GM12878 (cell line): Measurements from ENCODE around the gene LRP3. TPM values are rescaled to one million over a fixed set of nuclear protein-coding genes. Genes with fewer than 3 reads are reported as not detected.

Source experiments
- ATAC-seq: fragments of 200-7000 bp; cut with Tn5 transposase; 3 replicates; pipeline ENCODE4 v1.9.1; 2020; ENCODE audit warnings: mild to moderate bottlenecking, moderate library complexity
- BruUV-seq: library from RNA; stranded (reverse); fragments of 400-500 nt; replicated peaks from 2 replicates; lab custom pipeline; 2021; lab: Mats Ljungman, UMichigan
- CTCF ChIA-PET: fragments of 300-600 bp; sonication (Branson Sonifier 250); formaldehyde crosslinking; extraction: SDS; loops from one replicate; lab custom pipeline; 2021; ENCODE audit warnings: inconsistent platforms; lab: Yijun Ruan, JAX
- POLR2A ChIA-PET: fragments of 350-600 bp; formaldehyde crosslinking; extraction: SDS; loops from one replicate; lab custom pipeline; 2021; ENCODE audit warnings: inconsistent platforms; lab: Charles Lee
- RAD21 ChIA-PET: fragments of 300-600 bp; sonication (Branson Sonifier 250); formaldehyde crosslinking; loops from one replicate; lab custom pipeline; 2023; ENCODE audit warnings: antibody characterized with exemption; ENCODE audit not compliant: unreplicated experiment; lab: Charles Lee
- SMC1A ChIA-PET: fragments of 300-600 bp; sonication (Branson Sonifier 250); formaldehyde crosslinking; loops from one replicate; lab custom pipeline; 2023; ENCODE audit not compliant: unreplicated experiment, uncharacterized antibody; lab: Charles Lee
- DNase-seq: peaks from one replicate; pipeline ENCODE4 v3.0.0-alpha.2; 2011; ENCODE audit warnings: low read depth, low spot score
- FAIRE-seq: peaks from 3 replicates; lab custom pipeline; 2011; peaks lifted over from hg19 to GRCh38; lab: Jason Lieb, UNC
- H2AFZ ChIP-seq: 2 replicates; pipeline ENCODE4 v1.6.0; 2011; ENCODE audit warnings: low read depth, low read length, control low read depth; ENCODE audit not compliant: control insufficient read depth
- H3K27ac ChIP-seq: 2 replicates; pipeline ENCODE4 v1.5.1; 2011; ENCODE audit warnings: control low read depth; ENCODE audit not compliant: control insufficient read depth, insufficient read depth
- H3K27me3 ChIP-seq, 2 experiments: replicated peaks in 1 of 2; 2 replicates each; pipeline versions ENCODE4 v1.6.0 to v1.6.1; 2011; ENCODE audit warnings: low read length in 1 of 2; ENCODE audit not compliant: control insufficient read depth in 2 of 2, insufficient read depth in 2 of 2
- H3K36me3 ChIP-seq, 2 experiments: 2 replicates each; pipeline ENCODE4 v1.5.1; 2011; ENCODE audit warnings: low read length in 1 of 2; ENCODE audit not compliant: control insufficient read depth in 2 of 2, insufficient read depth in 2 of 2
- H3K4me1 ChIP-seq: 2 replicates; pipeline ENCODE4 v1.6.1; 2011; ENCODE audit warnings: mild to moderate bottlenecking, low read length, moderate library complexity, mixed read lengths; ENCODE audit not compliant: control insufficient read depth, insufficient read depth
- H3K4me2 ChIP-seq: 2 replicates; pipeline ENCODE4 v1.6.0; 2011; ENCODE audit warnings: control low read depth; ENCODE audit not compliant: control insufficient read depth, insufficient read depth
- H3K4me3 ChIP-seq: fragments of 200-600 bp; sonication (generic); 2 replicates; pipeline ENCODE4 v1.5.1; 2016
- H3K79me2 ChIP-seq: 2 replicates; pipeline ENCODE4 v1.6.0; 2011; ENCODE audit warnings: low read length; ENCODE audit not compliant: control insufficient read depth, insufficient read depth
- H3K9ac ChIP-seq: 2 replicates; pipeline ENCODE4 v1.8.0; 2011; ENCODE audit warnings: low read length, control low read depth, mixed read lengths; ENCODE audit not compliant: control insufficient read depth, insufficient read depth
- H3K9me3 ChIP-seq: replicated peaks from 3 replicates; pipeline ENCODE4 v1.5.1; 2011; ENCODE audit warnings: mild to moderate bottlenecking, low read length; ENCODE audit not compliant: control insufficient read depth, insufficient read depth
- H4K20me1 ChIP-seq: 2 replicates; pipeline ENCODE4 v1.6.0; 2011; ENCODE audit not compliant: control insufficient read depth, insufficient read depth
- ATF2 ChIP-seq: IDR thresholded peaks from 2 replicates; pipeline ENCODE4 v1.6.1; 2012; ENCODE audit warnings: low read length, inconsistent platforms
- ATF7 ChIP-seq: fragments of 450-650 bp; IDR thresholded peaks from 2 replicates; pipeline ENCODE4 v1.6.1; 2016; ENCODE audit warnings: low read depth, mild to moderate bottlenecking
- BMI1 ChIP-seq: fragments of 450-650 bp; IDR thresholded peaks from 2 replicates; pipeline ENCODE4 v1.6.1; 2016; ENCODE audit warnings: mild to moderate bottlenecking, moderate library complexity, borderline replicate concordance
- CBX3 ChIP-seq: fragments of 200-600 bp; sonication (generic); IDR thresholded peaks from 2 replicates; pipeline ENCODE4 v1.6.1; 2016; ENCODE audit warnings: low read depth, borderline replicate concordance
- CEBPB ChIP-seq, 2 experiments: fragments of 150-350 bp in 1 of 2; IDR thresholded peaks; 2 replicates each; pipeline ENCODE4 v1.6.1; 2012 to 2014; ENCODE audit warnings: low read depth in 2 of 2, low read length in 2 of 2, borderline replicate concordance in 1 of 2, inconsistent platforms in 1 of 2
- CHD1 ChIP-seq: IDR thresholded peaks from 2 replicates; pipeline ENCODE4 v1.6.1; 2012; ENCODE audit warnings: low read depth, low read length, improper control_type of control experiment
- CHD2 ChIP-seq: IDR thresholded peaks from 2 replicates; pipeline ENCODE4 v1.6.1; 2011; ENCODE audit warnings: low read depth, low read length, improper control_type of control experiment, borderline replicate concordance
- EGR1 ChIP-seq, 2 experiments: IDR thresholded peaks; 1 replicate in 1 of 2; 2 replicates in 1 of 2; pipeline ENCODE4 v1.6.1; 2011 to 2012; ENCODE audit warnings: low read depth in 2 of 2, low read length in 2 of 2, borderline replicate concordance in 1 of 2, mild to moderate bottlenecking in 1 of 2, moderate library complexity in 1 of 2
- HDAC2 ChIP-seq: fragments of 200-600 bp; sonication (generic); IDR thresholded peaks from 2 replicates; pipeline ENCODE4 v1.6.1; 2017
- HDGF ChIP-seq: fragments of 450-650 bp; IDR thresholded peaks from 2 replicates; pipeline ENCODE4 v1.6.1; 2016; ENCODE audit warnings: antibody characterized with exemption
- NFYB ChIP-seq: IDR thresholded peaks from 2 replicates; pipeline ENCODE4 v1.6.1; 2011; ENCODE audit warnings: low read depth, mild to moderate bottlenecking, low read length, improper control_type of control experiment, moderate library complexity; ENCODE audit not compliant: insufficient read depth
- PRDM15 ChIP-seq: fragments of 450-650 bp; formaldehyde crosslinking; IDR thresholded peaks from 2 replicates; pipeline ENCODE4 v1.4.0; 2020; ENCODE audit warnings: mild to moderate bottlenecking, moderate library complexity
- RUNX3 ChIP-seq: IDR thresholded peaks from 2 replicates; pipeline ENCODE4 v1.6.1; 2012; ENCODE audit warnings: low read length, inconsistent platforms
- SMARCA5 ChIP-seq: fragments of 450-650 bp; IDR thresholded peaks from 2 replicates; pipeline ENCODE4 v1.6.1; 2017; ENCODE audit warnings: mild to moderate bottlenecking
- WGBS: methylation state at CpG from one replicate; pipeline ENCODE4 v1.1.6; 2016; ENCODE audit warnings: low lambda C conversion rate; ENCODE audit not compliant: insufficient replicate concordance, insufficient coverage; ENCODE audit errors: missing lambda C conversion rate; 5-methylcytosine and 5-hydroxymethylcytosine counted together
- in situ Hi-C: fragments of 300-500 bp; cut with MboI; formaldehyde crosslinking; loops from 9 replicates; pipeline ENCODE4 v1.14.3; 2018; ENCODE audit warnings: mixed read lengths
- intact Hi-C: fragments of 100-400 bp; cut with micrococcal nuclease; formaldehyde crosslinking; loops from one replicate; pipeline ENCODE4 v1.14.2; 2022; ENCODE audit not compliant: unreplicated experiment
- polyA plus RNA-seq, 11 experiments: library from polyadenylated mRNA; depleted of rRNA in 4 of 11; unstranded in 6 of 11; stranded (reverse) in 5 of 11; fragments of >200 nt; fragmentation: Nextera tagmentation in 4 of 11; fragmentation: Illumina TruSeq in 1 of 11; extraction: Ambion mirVana in 4 of 11; extraction: Trizol in 1 of 11; gene quantifications; 1 replicate in 1 of 11; 2 replicates in 10 of 11; pipeline versions ENCODE4 v1.2.1 to v1.2.3, GENCODE V29; 2011 to 2016; ENCODE audit warnings: inconsistent platforms in 2 of 11, missing spikeins in 2 of 11, low read depth in 1 of 11
- total RNA-seq, 4 experiments: library from RNA; depleted of rRNA in 3 of 4; stranded (reverse); fragments of >200 nt in 3 of 4; fragmentation: Illumina TruSeq in 1 of 4; extraction: Trizol in 1 of 4; gene quantifications; 2 replicates each; pipeline versions ENCODE4 v1.2.1 to v1.2.3, GENCODE V29; 2013 to 2021
- TF ChIP-seq, protein P1 (sequence below): fragments of 450-650 bp; IDR thresholded peaks from 2 replicates; pipeline ENCODE4 v1.6.1; 2016; ENCODE audit warnings: mild to moderate bottlenecking, moderate library complexity, borderline replicate concordance

The LRP3 gene
- total and polyA plus RNA-seq, 10 of the 15 experiments (the other 5 are each of a cell fraction or from before 2014, with no cell fraction given) = 0.12 to 3.2 (median 0.64) TPM; not detected in 2

DNA sequence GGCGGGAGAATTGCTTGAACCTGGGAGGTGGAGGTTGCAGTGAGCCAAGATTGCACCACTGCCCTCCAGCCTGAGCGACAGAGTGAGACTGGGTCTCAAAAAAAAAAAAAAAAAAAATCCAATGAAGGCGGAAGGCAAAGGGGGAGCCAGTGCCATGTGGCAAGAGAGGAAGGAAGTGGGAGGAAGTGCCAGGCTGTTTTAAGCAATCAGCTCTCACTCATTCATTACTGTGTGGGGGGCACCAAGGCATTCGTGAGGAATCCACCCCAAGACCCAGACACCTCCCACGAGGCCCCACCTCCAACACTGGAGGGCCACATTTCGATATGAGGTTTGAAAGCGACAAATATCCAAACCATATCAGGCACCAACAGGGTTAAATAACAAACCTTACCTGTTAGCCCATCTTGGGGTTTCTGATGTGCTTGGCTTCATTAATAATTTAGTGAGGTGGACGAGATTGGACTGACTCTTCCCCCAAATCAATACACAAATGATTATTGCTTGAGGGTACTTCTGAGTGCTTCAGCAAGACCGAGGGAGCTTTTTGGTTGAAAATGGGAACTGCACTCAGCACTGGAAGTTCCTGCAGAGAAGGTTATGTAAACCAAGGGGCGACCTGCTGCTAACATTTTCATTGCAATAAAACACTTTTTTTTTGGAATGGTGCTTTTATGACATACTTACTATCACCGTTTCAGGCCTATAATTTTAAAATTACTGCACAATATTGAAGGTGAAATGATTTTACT, 7.5 kb upstream of the LRP3 start:
- SMC1A ChIA-PET = interaction anchor here (0.5 to 1.6 kb wide), 2 partner anchors 12 to 33 kb away, joined by 3 read pairs; no protein-coding TSS in a partner anchor
- TF ChIP-seq PRDM15 (CRISPR knock-in tag) (no peak), ATF2 (no peak), CHD1 (no peak), SMARCA5 (no peak), NFYB (no peak), RUNX3 (no peak), BMI1 (no peak), CEBPB (IDR thresholded peaks at IDR 0.05; ENCODE audit: borderline replicate concordance in 1 of 2, low read depth in 2 of 2, low read length in 2 of 2) (no peak), CBX3 (no peak), EGR1 (IDR thresholded peaks at IDR 0.05; ENCODE audit: borderline replicate concordance in 1 of 2, low read depth in 2 of 2, low read length in 2 of 2) (no peak), CHD2 (no peak), HDAC2 (no peak), HDGF (no peak), ATF7 (no peak)
- TF ChIP-seq, protein P1, sequence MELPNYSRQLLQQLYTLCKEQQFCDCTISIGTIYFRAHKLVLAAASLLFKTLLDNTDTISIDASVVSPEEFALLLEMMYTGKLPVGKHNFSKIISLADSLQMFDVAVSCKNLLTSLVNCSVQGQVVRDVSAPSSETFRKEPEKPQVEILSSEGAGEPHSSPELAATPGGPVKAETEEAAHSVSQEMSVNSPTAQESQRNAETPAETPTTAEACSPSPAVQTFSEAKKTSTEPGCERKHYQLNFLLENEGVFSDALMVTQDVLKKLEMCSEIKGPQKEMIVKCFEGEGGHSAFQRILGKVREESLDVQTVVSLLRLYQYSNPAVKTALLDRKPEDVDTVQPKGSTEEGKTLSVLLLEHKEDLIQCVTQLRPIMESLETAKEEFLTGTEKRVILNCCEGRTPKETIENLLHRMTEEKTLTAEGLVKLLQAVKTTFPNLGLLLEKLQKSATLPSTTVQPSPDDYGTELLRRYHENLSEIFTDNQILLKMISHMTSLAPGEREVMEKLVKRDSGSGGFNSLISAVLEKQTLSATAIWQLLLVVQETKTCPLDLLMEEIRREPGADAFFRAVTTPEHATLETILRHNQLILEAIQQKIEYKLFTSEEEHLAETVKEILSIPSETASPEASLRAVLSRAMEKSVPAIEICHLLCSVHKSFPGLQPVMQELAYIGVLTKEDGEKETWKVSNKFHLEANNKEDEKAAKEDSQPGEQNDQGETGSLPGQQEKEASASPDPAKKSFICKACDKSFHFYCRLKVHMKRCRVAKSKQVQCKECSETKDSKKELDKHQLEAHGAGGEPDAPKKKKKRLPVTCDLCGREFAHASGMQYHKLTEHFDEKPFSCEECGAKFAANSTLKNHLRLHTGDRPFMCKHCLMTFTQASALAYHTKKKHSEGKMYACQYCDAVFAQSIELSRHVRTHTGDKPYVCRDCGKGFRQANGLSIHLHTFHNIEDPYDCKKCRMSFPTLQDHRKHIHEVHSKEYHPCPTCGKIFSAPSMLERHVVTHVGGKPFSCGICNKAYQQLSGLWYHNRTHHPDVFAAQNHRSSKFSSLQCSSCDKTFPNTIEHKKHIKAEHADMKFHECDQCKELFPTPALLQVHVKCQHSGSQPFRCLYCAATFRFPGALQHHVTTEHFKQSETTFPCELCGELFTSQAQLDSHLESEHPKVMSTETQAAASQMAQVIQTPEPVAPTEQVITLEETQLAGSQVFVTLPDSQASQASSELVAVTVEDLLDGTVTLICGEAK = no peak

More for the DNA sequence above, 7.5 kb upstream of the LRP3 start:
- Histone ChIP-seq H2AFZ (no peak overlapping the region), H3K9me3 (no peaks in the 10 kb centered on the region), H3K4me1 (no peaks in the 10 kb centered on the region), H3K4me3 (no peak overlapping the region), H3K27me3 (peaks cover 0 to 1% of the 10 kb centered on the region in 2 experiments; a peak in 1 of 4 replicates), H3K79me2 (no peaks in the 10 kb centered on the region), H3K27ac (no peak overlapping the region), H3K4me2 (no peak overlapping the region), H3K36me3 (no peaks in the 10 kb centered on the region), H4K20me1 (no peaks in the 10 kb centered on the region), H3K9ac (no peak overlapping the region)
- intact Hi-C loops = no loop called here
- RAD21 ChIA-PET = interaction anchor here (1.5 kb wide), 1 partner anchor 42 kb away, joined by 8 read pairs; no protein-coding TSS in a partner anchor
- CTCF ChIA-PET = interaction anchor here (0.7 to 5.1 kb wide), 7 partner anchors 11 to 195 kb away, joined by 3 to 51 read pairs (median 6); no protein-coding TSS in a partner anchor
- 16% methylated on average over 9 of the region's 11 CpGs for WGBS
- no peak for DNase-seq
- POLR2A ChIA-PET = no interaction called here
- FAIRE-seq = no peak
- BruUV-seq = no TSS peak
- in situ Hi-C loops = no loop called here
- ATAC-seq = no peak
